ENCODE results near the gene KRTAP4-8.
"Not testable (repeated sequence)": the region's sequence is repeated elsewhere in the genome, so short reads cannot be mapped to it uniquely, and the experiment has no call there.

Gene KRTAP4-8

DNA sequence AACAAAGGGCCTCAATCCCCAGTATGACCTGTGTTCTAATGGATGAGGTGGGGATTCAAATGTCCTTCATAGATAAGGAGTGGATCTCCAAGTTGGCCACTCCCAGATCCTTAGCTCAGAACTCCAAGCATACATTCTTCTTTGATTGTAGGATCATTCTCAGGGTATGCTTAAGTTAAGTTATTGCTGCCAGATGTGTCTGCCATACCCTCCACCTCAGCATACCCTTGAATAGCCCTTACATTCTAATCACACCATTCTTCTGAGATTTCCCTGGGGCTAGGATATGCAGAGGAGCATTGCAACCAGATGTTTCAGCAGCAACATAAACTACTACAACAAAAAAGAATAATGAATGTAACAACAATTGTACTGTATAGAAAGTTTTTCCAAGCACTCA, 30.7 kb downstream of the KRTAP4-8 start:
- TF ChIP-seq JUND (IDR thresholded peaks at IDR 0.05; ENCODE audit: low read depth): no peak
- DNase-seq (ENCODE audit: low read depth in 1 of 2, low spot score in 1 of 2): no peak
- in situ Hi-C loops (cut with HindIII; ENCODE audit: low pct_unique_long_range_greater_than_20kb, low sequenced_read_pairs): no loop called here

DNA sequence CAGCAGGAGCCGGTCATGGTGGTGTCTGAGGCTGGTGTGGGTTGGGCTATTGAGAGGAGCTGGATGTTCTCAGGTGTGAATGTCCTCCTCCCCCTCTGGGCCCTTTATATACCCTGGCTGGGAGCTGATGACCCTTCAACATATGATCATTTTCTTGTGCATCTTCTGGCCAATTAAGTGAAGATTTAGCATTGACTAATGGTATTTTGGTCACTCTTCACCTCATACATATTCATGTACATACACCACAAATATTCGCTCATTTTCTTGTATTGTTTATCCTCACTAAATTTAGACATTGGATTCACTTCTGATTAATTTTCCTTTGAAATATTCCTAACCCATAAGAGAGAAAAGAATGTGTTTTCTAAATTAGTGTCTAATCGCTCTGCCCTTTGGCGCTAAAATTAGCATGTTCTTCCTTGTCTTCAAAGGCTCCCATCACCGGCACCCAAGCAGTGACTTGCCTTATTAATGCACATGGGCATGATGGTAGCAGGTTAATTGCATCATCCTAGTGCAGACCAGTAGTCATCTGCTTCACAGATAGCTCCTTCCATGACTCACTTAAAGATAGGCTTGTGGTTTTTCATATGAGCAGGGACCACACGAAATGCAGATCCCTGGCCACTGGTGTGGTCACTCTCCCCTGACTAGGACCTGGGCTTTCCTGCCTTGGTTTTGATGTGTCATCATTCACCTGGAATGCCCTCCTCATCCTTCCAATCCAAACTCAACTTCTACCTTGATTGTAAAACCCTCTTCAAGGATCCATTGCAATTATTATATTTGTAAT, 31.9 kb downstream of the KRTAP4-8 start, which contains the start of gene KRTAP2-4:
Gene KRTAP2-4 (minus strand): TSS at position 51 of the 796 bp plus-strand sequence. CDS start 34 bp downstream, at position 17.
- DNase-seq (ENCODE audit: low read depth in 1 of 2, low spot score in 1 of 2): no peak
- in situ Hi-C loops (cut with HindIII; ENCODE audit: low pct_unique_long_range_greater_than_20kb, low sequenced_read_pairs): no loop called here
- no peak for TF ChIP-seq JUND (IDR thresholded peaks at IDR 0.05; ENCODE audit: low read depth)

DNA sequence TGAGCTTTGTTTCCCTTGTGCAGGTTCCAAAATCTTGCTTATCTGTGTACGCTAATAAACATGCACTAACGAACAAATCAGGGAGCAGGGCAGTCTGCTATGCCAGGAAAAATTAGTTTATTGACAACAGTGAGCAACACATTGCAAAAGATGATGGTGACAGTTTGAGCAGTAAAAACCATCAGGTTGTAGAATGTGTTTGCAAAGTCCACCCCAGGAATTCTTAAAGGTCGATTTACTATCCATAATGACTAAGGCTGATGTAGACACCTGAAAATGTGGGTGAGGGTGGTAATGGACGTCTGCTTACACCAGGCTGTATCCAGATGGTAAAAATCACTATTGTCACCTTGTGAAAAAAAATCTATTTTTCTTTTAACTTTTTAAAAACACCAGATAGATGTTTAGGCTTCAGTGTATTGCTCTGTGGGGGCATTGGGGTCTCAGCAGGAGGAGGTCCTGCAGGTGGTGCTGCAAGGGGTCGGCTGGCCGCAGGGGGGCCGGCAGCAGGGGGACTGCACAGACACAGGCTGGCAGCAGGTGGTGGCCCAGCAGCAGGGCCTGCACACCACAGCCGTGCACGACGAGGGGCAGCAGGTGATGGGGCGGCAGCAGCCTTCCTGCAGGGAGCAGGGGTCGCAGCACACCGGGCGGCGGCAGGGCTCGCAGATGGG, 32.8 kb downstream of the KRTAP4-8 start:
- DNase-seq (ENCODE audit: low read depth in 1 of 2, low spot score in 1 of 2); in situ Hi-C loops (cut with HindIII; ENCODE audit: low pct_unique_long_range_greater_than_20kb, low sequenced_read_pairs): not testable (repeated sequence)

DNA sequence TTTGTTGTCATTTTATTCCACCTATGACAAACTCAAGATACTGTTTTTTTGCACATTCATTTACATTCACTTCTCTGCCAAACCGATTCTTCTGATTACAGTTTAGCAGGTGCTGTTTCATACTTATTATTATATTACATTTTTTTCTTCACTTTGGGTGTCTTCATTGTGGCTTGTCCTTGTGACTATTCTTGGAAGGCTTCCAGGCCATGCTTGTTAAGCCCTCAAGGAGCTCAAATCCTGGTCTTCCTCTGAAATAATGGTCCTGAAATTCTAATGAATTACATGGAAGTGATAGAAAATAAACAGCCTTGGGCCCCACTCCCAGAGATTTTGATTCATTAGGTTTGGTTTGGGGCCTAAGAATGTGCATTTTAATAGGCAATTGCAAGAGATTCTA, 33.6 kb downstream of the KRTAP4-8 start:
- in situ Hi-C loops (cut with HindIII; ENCODE audit: low pct_unique_long_range_greater_than_20kb, low sequenced_read_pairs): no loop called here
- TF ChIP-seq JUND (IDR thresholded peaks at IDR 0.05; ENCODE audit: low read depth): no peak
- no peak for DNase-seq (ENCODE audit: low read depth in 1 of 2, low spot score in 1 of 2)

GRCh38 chr17:41063449-41063848, 34.5 kb downstream of the KRTAP4-8 start:
- in situ Hi-C loops (cut with HindIII; ENCODE audit: low pct_unique_long_range_greater_than_20kb, low sequenced_read_pairs): no loop called here
- no peak for DNase-seq (ENCODE audit: low read depth in 1 of 2, low spot score in 1 of 2)

GRCh38 chr17:41061964-41062363, 36.0 kb downstream of the KRTAP4-8 start:
- in situ Hi-C loops (cut with HindIII; ENCODE audit: low pct_unique_long_range_greater_than_20kb, low sequenced_read_pairs): no loop called here
- DNase-seq (ENCODE audit: low read depth in 1 of 2, low spot score in 1 of 2): no peak
- no peak for TF ChIP-seq JUND (IDR thresholded peaks at IDR 0.05; ENCODE audit: low read depth)

More at GRCh38 chr17:41063449-41063848, 34.5 kb downstream of the KRTAP4-8 start:
- no peak for TF ChIP-seq JUND (IDR thresholded peaks at IDR 0.05; ENCODE audit: low read depth)

DNA sequence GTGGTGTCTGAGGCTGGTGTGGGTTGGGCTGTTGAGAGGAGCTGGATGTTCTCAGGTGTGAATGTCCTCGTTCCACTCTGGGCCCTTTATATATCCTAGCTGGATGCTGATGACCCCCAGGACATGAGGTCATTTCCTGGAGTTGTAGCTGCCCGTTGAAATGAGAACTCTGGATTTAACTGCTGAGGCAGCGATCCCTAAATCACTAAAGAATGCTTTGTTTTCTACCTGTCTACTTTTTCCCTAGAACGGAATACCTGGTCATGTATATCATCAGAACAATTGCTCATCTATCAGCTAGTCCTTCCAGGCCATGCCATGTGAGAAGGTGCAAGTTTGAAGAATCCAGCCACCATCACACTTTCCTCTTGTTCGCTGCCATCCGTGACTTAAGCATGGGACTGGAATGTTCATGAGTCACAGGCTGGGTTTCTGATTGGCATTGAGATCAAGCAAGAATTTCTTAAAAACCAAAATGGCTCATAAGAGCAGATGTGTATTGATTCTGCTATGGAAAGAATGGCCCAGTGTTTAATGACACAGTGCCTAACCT, 37.8 kb downstream of the KRTAP4-8 start, which contains the start of gene KRTAP2-3:
Gene KRTAP2-3 (minus strand): TSS at position 63 of the 553 bp plus-strand sequence. CDS start 64 bp downstream, outside the sequence.
- no peak for DNase-seq (ENCODE audit: low read depth in 1 of 2, low spot score in 1 of 2)
- no peak for TF ChIP-seq JUND (IDR thresholded peaks at IDR 0.05; ENCODE audit: low read depth)
- in situ Hi-C loops (cut with HindIII; ENCODE audit: low pct_unique_long_range_greater_than_20kb, low sequenced_read_pairs): no loop called here

DNA sequence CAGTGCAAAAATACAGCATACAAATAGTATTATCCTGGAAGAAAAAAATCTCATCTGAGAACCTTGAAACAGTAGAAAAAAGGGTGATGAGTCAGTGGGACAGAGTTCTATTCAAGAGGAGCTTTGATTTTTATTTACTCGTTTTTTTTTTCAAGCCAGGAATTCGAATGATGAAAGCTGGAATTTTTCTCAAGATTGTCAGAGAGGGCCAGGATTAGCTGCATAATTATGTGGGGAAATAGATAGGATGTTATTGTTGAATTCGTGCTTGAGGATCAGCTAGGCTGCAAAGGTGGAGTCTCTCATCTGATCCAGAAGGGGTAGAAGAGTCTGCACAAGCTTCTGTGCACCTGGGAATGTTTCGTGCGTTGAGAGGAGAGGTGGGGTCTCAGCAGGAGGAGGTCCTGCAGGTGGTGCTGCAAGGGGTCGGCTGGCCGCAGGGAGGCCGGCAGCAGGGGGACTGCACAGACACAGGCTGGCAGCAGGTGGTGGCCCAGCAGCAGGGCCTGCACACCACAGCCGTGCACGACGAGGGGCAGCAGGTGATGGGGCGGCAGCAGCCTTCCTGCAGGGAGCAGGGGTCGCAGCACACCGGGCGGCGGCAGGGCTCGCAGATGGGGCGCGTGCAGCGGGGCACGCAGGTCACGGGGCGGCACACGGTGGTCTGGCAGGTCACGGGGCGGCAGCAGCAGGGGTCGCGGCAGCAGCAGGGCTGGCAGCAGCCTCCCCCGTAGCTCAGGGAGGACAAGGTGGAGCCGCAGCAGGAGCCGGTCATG, 38.5 kb downstream of the KRTAP4-8 start:
- in situ Hi-C loops (cut with HindIII; ENCODE audit: low pct_unique_long_range_greater_than_20kb, low sequenced_read_pairs); DNase-seq (ENCODE audit: low read depth in 1 of 2, low spot score in 1 of 2): not testable (repeated sequence)

- in situ Hi-C loops (cut with HindIII; ENCODE audit: low pct_unique_long_range_greater_than_20kb, low sequenced_read_pairs): no loop called here
- no peak for TF ChIP-seq JUND (IDR thresholded peaks at IDR 0.05; ENCODE audit: low read depth)
- DNase-seq (ENCODE audit: low read depth in 1 of 2, low spot score in 1 of 2): no peak
These were observed 39.2 kb downstream of the KRTAP4-8 start for GRCh38 chr17:41058741-41059140.

GRCh38 chr17:41057547-41057946, 40.4 kb downstream of the KRTAP4-8 start:
- in situ Hi-C loops (cut with HindIII; ENCODE audit: low pct_unique_long_range_greater_than_20kb, low sequenced_read_pairs): no loop called here
- no peak for DNase-seq (ENCODE audit: low read depth in 1 of 2, low spot score in 1 of 2)
- no peak for TF ChIP-seq JUND (IDR thresholded peaks at IDR 0.05; ENCODE audit: low read depth)

- in situ Hi-C loops (cut with HindIII; ENCODE audit: low pct_unique_long_range_greater_than_20kb, low sequenced_read_pairs); DNase-seq (ENCODE audit: low read depth in 1 of 2, low spot score in 1 of 2): not testable (repeated sequence)
These were observed 42.8 kb downstream of the KRTAP4-8 start, which contains the start of gene KRTAP2-2 for GRCh38 chr17:41055130-41055529. Gene KRTAP2-2 (minus strand): TSS chr17:41055230. CDS start chr17:41055211, 19 bp downstream.

- DNase-seq (ENCODE audit: low read depth in 1 of 2, low spot score in 1 of 2); in situ Hi-C loops (cut with HindIII; ENCODE audit: low pct_unique_long_range_greater_than_20kb, low sequenced_read_pairs): not testable (repeated sequence)
These were observed 43.4 kb downstream of the KRTAP4-8 start for GRCh38 chr17:41054556-41054955.

Measured in T47D (cell line).